Measurements from ENCODE around the gene OLFML3.

The OLFML3 gene

GRCh38 chr1:113950908-113951307 lies 28.4 kb upstream of the OLFML3 start:
- no peak for DNase-seq

- DNase-seq: no peak
Measured at GRCh38 chr1:113951719-113952118, 27.6 kb upstream of the OLFML3 start.

- DNase-seq: no peak
Measured at GRCh38 chr1:113957984-113958383, 21.3 kb upstream of the OLFML3 start.

GRCh38 chr1:113958691-113959090 lies 20.6 kb upstream of the OLFML3 start:
- DNase-seq: no peak

- DNase-seq: no peak
Measured at GRCh38 chr1:113963281-113963906, 15.9 kb upstream of the OLFML3 start.

- no peak for DNase-seq
Measured at GRCh38 chr1:113965703-113966412, 13.4 kb upstream of the OLFML3 start.

- DNase-seq: no peak
Measured at GRCh38 chr1:113972954-113973353, 6.3 kb upstream of the OLFML3 start.

GRCh38 chr1:113975211-113975895 lies 3.9 kb upstream of the OLFML3 start:
- DNase-seq: no peak

- peak; percentile 7 for DNase-seq
Measured at GRCh38 chr1:113976609-113977278, 2.5 kb upstream of the OLFML3 start.

- DNase-seq: no peak
Measured at GRCh38 chr1:113977906-113978305, 1.4 kb upstream of the OLFML3 start.

GRCh38 chr1:113980110-113980509 lies 836 bp downstream of the OLFML3 start:
- DNase-seq: peak; percentile 16

GRCh38 chr1:113981962-113982931 lies 3.0 kb downstream of the OLFML3 start:
- DNase-seq: no peak

GRCh38 chr1:113982949-113983348 lies 3.7 kb downstream of the OLFML3 start:
- no peak for DNase-seq

GRCh38 chr1:113983391-113983790 lies 4.1 kb downstream of the OLFML3 start:
- DNase-seq: peak; percentile 71

GRCh38 chr1:113983826-113984225 lies 4.6 kb downstream of the OLFML3 start:
- no peak for DNase-seq

- DNase-seq: no peak
Measured at GRCh38 chr1:113984710-113985109, 5.4 kb downstream of the OLFML3 start.

GRCh38 chr1:113986802-113987201 lies 7.5 kb downstream of the OLFML3 start:
- no peak for DNase-seq

- no peak for DNase-seq
Measured at GRCh38 chr1:113987259-113987658, 8.0 kb downstream of the OLFML3 start.

- no peak for DNase-seq
Measured at GRCh38 chr1:113990530-113990929, 11.3 kb downstream of the OLFML3 start.

- no peak for DNase-seq
Measured at GRCh38 chr1:113990961-113991360, 11.7 kb downstream of the OLFML3 start.

GRCh38 chr1:113991467-113991997 lies 12.3 kb downstream of the OLFML3 start:
- no peak for DNase-seq

GRCh38 chr1:113993072-113993471 lies 13.8 kb downstream of the OLFML3 start:
- DNase-seq: no peak
